ENCODE data around the gene CNTN1. TPM values are rescaled to one million over a fixed set of nuclear protein-coding genes. Genes with fewer than 3 reads are reported as not detected.

The CNTN1 gene
- polyA plus RNA-seq, 1 donor from 2014 or later, result 101 TPM

GRCh38 chr12:40963751-40964150 is 271.5 kb downstream of the CNTN1 start:
- no peak overlapping the region for H3K27ac ChIP-seq (ENCODE audit: low read length)
- TF ChIP-seq RAD21 (conservative IDR thresholded peaks at IDR 0.05) (no peak), EZH2 (IDR thresholded peaks at IDR 0.05; ENCODE audit: borderline replicate concordance, insufficient read depth, low read length, poor library complexity, severe bottlenecking) (no peak), EP300 (conservative IDR thresholded peaks at IDR 0.05; ENCODE audit: poor library complexity, severe bottlenecking) (no peak), CTCF (IDR thresholded peaks at IDR 0.05; ENCODE audit: poor library complexity, severe bottlenecking) (no peak), MXI1 (conservative IDR thresholded peaks at IDR 0.05; ENCODE audit: poor library complexity, severe bottlenecking) (no peak), TAF1 (IDR thresholded peaks at IDR 0.05; ENCODE audit: low read depth) (no peak), SMC3 (conservative IDR thresholded peaks at IDR 0.05; ENCODE audit: poor library complexity) (no peak)
- TF ChIP-seq, protein P1, sequence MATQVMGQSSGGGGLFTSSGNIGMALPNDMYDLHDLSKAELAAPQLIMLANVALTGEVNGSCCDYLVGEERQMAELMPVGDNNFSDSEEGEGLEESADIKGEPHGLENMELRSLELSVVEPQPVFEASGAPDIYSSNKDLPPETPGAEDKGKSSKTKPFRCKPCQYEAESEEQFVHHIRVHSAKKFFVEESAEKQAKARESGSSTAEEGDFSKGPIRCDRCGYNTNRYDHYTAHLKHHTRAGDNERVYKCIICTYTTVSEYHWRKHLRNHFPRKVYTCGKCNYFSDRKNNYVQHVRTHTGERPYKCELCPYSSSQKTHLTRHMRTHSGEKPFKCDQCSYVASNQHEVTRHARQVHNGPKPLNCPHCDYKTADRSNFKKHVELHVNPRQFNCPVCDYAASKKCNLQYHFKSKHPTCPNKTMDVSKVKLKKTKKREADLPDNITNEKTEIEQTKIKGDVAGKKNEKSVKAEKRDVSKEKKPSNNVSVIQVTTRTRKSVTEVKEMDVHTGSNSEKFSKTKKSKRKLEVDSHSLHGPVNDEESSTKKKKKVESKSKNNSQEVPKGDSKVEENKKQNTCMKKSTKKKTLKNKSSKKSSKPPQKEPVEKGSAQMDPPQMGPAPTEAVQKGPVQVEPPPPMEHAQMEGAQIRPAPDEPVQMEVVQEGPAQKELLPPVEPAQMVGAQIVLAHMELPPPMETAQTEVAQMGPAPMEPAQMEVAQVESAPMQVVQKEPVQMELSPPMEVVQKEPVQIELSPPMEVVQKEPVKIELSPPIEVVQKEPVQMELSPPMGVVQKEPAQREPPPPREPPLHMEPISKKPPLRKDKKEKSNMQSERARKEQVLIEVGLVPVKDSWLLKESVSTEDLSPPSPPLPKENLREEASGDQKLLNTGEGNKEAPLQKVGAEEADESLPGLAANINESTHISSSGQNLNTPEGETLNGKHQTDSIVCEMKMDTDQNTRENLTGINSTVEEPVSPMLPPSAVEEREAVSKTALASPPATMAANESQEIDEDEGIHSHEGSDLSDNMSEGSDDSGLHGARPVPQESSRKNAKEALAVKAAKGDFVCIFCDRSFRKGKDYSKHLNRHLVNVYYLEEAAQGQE (IDR thresholded peaks at IDR 0.05; ENCODE audit: borderline replicate concordance), result no peak
- no peaks in the 10 kb centered on the region for H3F3A ChIP-seq (ENCODE audit: insufficient read depth, low read length, poor library complexity, severe bottlenecking)
- no peaks in the 10 kb centered on the region for H3K9me2 ChIP-seq (ENCODE audit: insufficient read depth, low read length)
- H4K20me1 ChIP-seq (ENCODE audit: insufficient read depth), result no peaks in the 10 kb centered on the region
- H3K27me3 ChIP-seq (ENCODE audit: insufficient read depth, low read depth, low read length), result no peaks in the 10 kb centered on the region
- no peak overlapping the region for H3K9ac ChIP-seq (ENCODE audit: low read length)
- H3K4me3 ChIP-seq (ENCODE audit: low read length), result no peak overlapping the region
- H3K9me3 ChIP-seq (ENCODE audit: low read length), result no peaks in the 10 kb centered on the region
- no peak overlapping the region for H2AFZ ChIP-seq (ENCODE audit: low read depth, low read length)
- H3K79me2 ChIP-seq (replicated peaks; ENCODE audit: insufficient read depth, low read length), result no peaks in the 10 kb centered on the region
- no peak overlapping the region for H3K4me2 ChIP-seq (ENCODE audit: low read length)
- H3K36me3 ChIP-seq (ENCODE audit: insufficient read depth, low read length), result no peaks in the 10 kb centered on the region

- no peak overlapping the region for H3K9ac ChIP-seq (ENCODE audit: low read length)
- no peaks in the 10 kb centered on the region for H3K9me3 ChIP-seq (ENCODE audit: low read length)
- TF ChIP-seq SMC3 (conservative IDR thresholded peaks at IDR 0.05; ENCODE audit: poor library complexity), result no peak
- no peak for TF ChIP-seq EZH2 (IDR thresholded peaks at IDR 0.05; ENCODE audit: borderline replicate concordance, insufficient read depth, low read length, poor library complexity, severe bottlenecking)
- no peak for TF ChIP-seq MXI1 (conservative IDR thresholded peaks at IDR 0.05; ENCODE audit: poor library complexity, severe bottlenecking)
- no peak for TF ChIP-seq EP300 (conservative IDR thresholded peaks at IDR 0.05; ENCODE audit: poor library complexity, severe bottlenecking)
- TF ChIP-seq RAD21 (conservative IDR thresholded peaks at IDR 0.05), result no peak
- no peak for TF ChIP-seq POLR2AphosphoS5 (IDR thresholded peaks at IDR 0.05)
- TF ChIP-seq, protein P1 (IDR thresholded peaks at IDR 0.05; ENCODE audit: borderline replicate concordance), result no peak
- no peak for TF ChIP-seq CTCF (IDR thresholded peaks at IDR 0.05; ENCODE audit: poor library complexity, severe bottlenecking)
- TF ChIP-seq TAF1 (IDR thresholded peaks at IDR 0.05; ENCODE audit: low read depth), result no peak
- H3K36me3 ChIP-seq (ENCODE audit: insufficient read depth, low read length), result no peaks in the 10 kb centered on the region
- H2AFZ ChIP-seq (ENCODE audit: low read depth, low read length), result no peak overlapping the region
- H3K4me2 ChIP-seq (ENCODE audit: low read length), result no peak overlapping the region
- no peaks in the 10 kb centered on the region for H3K27me3 ChIP-seq (ENCODE audit: insufficient read depth, low read depth, low read length)
- H3K9me2 ChIP-seq (ENCODE audit: insufficient read depth, low read length), result no peaks in the 10 kb centered on the region
- no peaks in the 10 kb centered on the region for H4K20me1 ChIP-seq (ENCODE audit: insufficient read depth)
- no peak overlapping the region for H3K4me3 ChIP-seq (ENCODE audit: low read length)
- no peaks in the 10 kb centered on the region for H3F3A ChIP-seq (ENCODE audit: insufficient read depth, low read length, poor library complexity, severe bottlenecking)
- no peak overlapping the region for H3K27ac ChIP-seq (ENCODE audit: low read length)
- H3K79me2 ChIP-seq (replicated peaks; ENCODE audit: insufficient read depth, low read length), result no peaks in the 10 kb centered on the region
Measured at GRCh38 chr12:40969796-40970195, 277.6 kb downstream of the CNTN1 start.

All from neural cell (in vitro differentiated cells).